Testis (tissue), 3 donors: Measurements from ENCODE around the gene RGS5. TPM values are rescaled to one million over a fixed set of nuclear protein-coding genes. Genes with fewer than 3 reads are reported as not detected.

Experiments used
- DNase-seq: peaks from one replicate; pipeline ENCODE4 v3.0.0-alpha.2; 2019
- H3K27ac ChIP-seq, 2 donors: fragments of 200-600 bp; sonication (generic); one replicate each; pipeline ENCODE4 v1.5.1; 2019
- H3K27me3 ChIP-seq: fragments of 200-600 bp; sonication (generic); one replicate; pipeline ENCODE4 v1.5.1; 2019
- H3K36me3 ChIP-seq: fragments of 200-600 bp; sonication (generic); one replicate; pipeline ENCODE4 v1.5.1; 2017; ENCODE audit warnings: low read depth; ENCODE audit errors: missing control alignments
- H3K4me1 ChIP-seq: fragments of 200-600 bp; sonication (generic); one replicate; pipeline ENCODE4 v1.5.1; 2019
- H3K4me3 ChIP-seq, 2 donors: fragments of 200-600 bp; sonication (generic); one replicate each; pipeline ENCODE4 v1.5.1; 2017 to 2019
- H3K9me3 ChIP-seq: fragments of 200-600 bp; sonication (generic); one replicate; pipeline ENCODE4 v1.5.1; 2017
- CTCF ChIP-seq, 3 experiments: fragments of 450-650 bp in 2 of 3; fragments of 200-600 bp in 1 of 3; sonication (generic) in 1 of 3; IDR thresholded peaks; one replicate each; pipeline ENCODE4 v1.5.1; 2016 to 2019; ENCODE audit warnings: antibody characterized with exemption in 3 of 3, mild to moderate bottlenecking in 2 of 3, moderate library complexity in 1 of 3
- POLR2A ChIP-seq: fragments of 450-650 bp; IDR thresholded peaks from one replicate; pipeline ENCODE4 v1.6.1; 2017; ENCODE audit warnings: antibody characterized with exemption, mild to moderate bottlenecking, moderate library complexity
- WGBS, 2 donors: methylation state at CpG; one replicate each; pipeline ENCODE4 v1.1.5; 2018; 5-methylcytosine and 5-hydroxymethylcytosine counted together
- intact Hi-C: fragments of 100-400 bp; cut with DNase I; formaldehyde crosslinking; loops from one replicate; pipeline ENCODE4 v1.15.1; 2023; ENCODE audit warnings: low total_unique reads
- polyA plus RNA-seq: library from polyadenylated mRNA; stranded (reverse); fragments of 350-450 nt; fragmentation: Illumina TruSeq; extraction: RNeasy Lipid Tissue Mini Kit (QIAGEN cat#74804); gene quantifications from one replicate; pipeline ENCODE4 v1.2.3, GENCODE V29; 2014; ENCODE audit warnings: low read depth, low replicate concordance; ENCODE audit not compliant: insufficient read depth
- total RNA-seq, 2 donors: library from RNA; depleted of rRNA; stranded (reverse); fragments of >200 nt; gene quantifications; one replicate each; pipeline ENCODE4 v1.2.3, GENCODE V29; 2016

The RGS5 gene
- total and polyA plus RNA-seq, 3 donors from 2014 or later: 84.7 to 237 (median 214) TPM

- no peaks in the 10 kb centered on the region for H3K36me3 ChIP-seq
- H3K4me3 ChIP-seq: no peak overlapping the region
- H3K27ac ChIP-seq: no peak overlapping the region
- no peak for DNase-seq
- TF ChIP-seq POLR2A (no peak), CTCF (IDR thresholded peaks at IDR 0.05) (no peak)
- no peaks in the 10 kb centered on the region for H3K4me1 ChIP-seq
- 89 to 94% methylated on average over 3 of the region's 3 CpGs for WGBS, 2 donors
- H3K9me3 ChIP-seq: no peaks in the 10 kb centered on the region
- intact Hi-C loops: no loop called here
- H3K27me3 ChIP-seq: no peaks in the 10 kb centered on the region
These were observed 55.7 kb downstream of the RGS5 start for GRCh38 chr1:163147019-163147418.

- no peak for DNase-seq
- intact Hi-C loops: no loop called here
- TF ChIP-seq POLR2A (no peak), CTCF (IDR thresholded peaks at IDR 0.05) (no peak)
- Histone ChIP-seq H3K9me3 (no peaks in the 10 kb centered on the region), H3K27ac (no peak overlapping the region), H3K4me3 (no peak overlapping the region), H3K4me1 (no peaks in the 10 kb centered on the region), H3K27me3 (no peaks in the 10 kb centered on the region), H3K36me3 (no peaks in the 10 kb centered on the region)
- WGBS, 2 donors: 95 to 100% methylated on average over 1 of the region's 1 CpG
These were observed 57.3 kb downstream of the RGS5 start for GRCh38 chr1:163145435-163145834.

GRCh38 chr1:163144418-163144817 lies 58.3 kb downstream of the RGS5 start:
- WGBS, 2 donors: 37 to 44% methylated on average over 3 of the region's 3 CpGs
- Histone ChIP-seq H3K27ac (no peak overlapping the region), H3K9me3 (no peaks in the 10 kb centered on the region), H3K4me3 (no peak overlapping the region), H3K36me3 (no peaks in the 10 kb centered on the region), H3K4me1 (no peaks in the 10 kb centered on the region), H3K27me3 (no peaks in the 10 kb centered on the region)
- TF ChIP-seq CTCF (IDR thresholded peaks at IDR 0.05): no peak
- TF ChIP-seq POLR2A: no peak
- intact Hi-C loops: no loop called here
- no peak for DNase-seq

GRCh38 chr1:163142152-163142551 lies 60.6 kb downstream of the RGS5 start:
- Histone ChIP-seq H3K36me3 (no peaks in the 10 kb centered on the region), H3K4me1 (no peaks in the 10 kb centered on the region), H3K27me3 (no peaks in the 10 kb centered on the region), H3K27ac (no peak overlapping the region), H3K9me3 (no peaks in the 10 kb centered on the region), H3K4me3 (no peak overlapping the region)
- intact Hi-C loops: no loop called here
- 91 to 93% methylated on average over 2 of the region's 2 CpGs for WGBS, 2 donors
- DNase-seq: no peak
- no peak for TF ChIP-seq POLR2A
- TF ChIP-seq CTCF (IDR thresholded peaks at IDR 0.05): no peak

- intact Hi-C loops: no loop called here
- H3K4me1 ChIP-seq: no peaks in the 10 kb centered on the region
- 84 to 87% methylated on average over 1 of the region's 1 CpG for WGBS, 2 donors
- H3K4me3 ChIP-seq: no peak overlapping the region
- no peaks in the 10 kb centered on the region for H3K27me3 ChIP-seq
- H3K36me3 ChIP-seq: no peaks in the 10 kb centered on the region
- no peak for DNase-seq
- no peak overlapping the region for H3K27ac ChIP-seq
- H3K9me3 ChIP-seq: no peaks in the 10 kb centered on the region
- TF ChIP-seq CTCF (IDR thresholded peaks at IDR 0.05) (no peak), POLR2A (no peak)
These were observed 61.2 kb downstream of the RGS5 start for GRCh38 chr1:163141556-163141955.
